Kidney (tissue), 14 donors: ENCODE results near the gene LYRM2. TPM values are rescaled to one million over a fixed set of nuclear protein-coding genes. Genes with fewer than 3 reads are reported as not detected.

Experiments
- DNase-seq, 5 donors: peaks; one replicate each; pipeline ENCODE4 v3.0.0-alpha.2; 2013 to 2020
- FAIRE-seq: peaks from 2 replicates; lab custom pipeline; 2012; peaks lifted over from hg19 to GRCh38; lab: Jason Lieb, UNC
- H3K27ac ChIP-seq, 2 donors: one replicate each; pipeline ENCODE4 v1.7.0; 2013; ENCODE audit warnings: low read depth in 2 of 2, low read length in 2 of 2, inconsistent platforms in 1 of 2
- H3K27me3 ChIP-seq: one replicate; pipeline ENCODE4 v1.7.1; 2013; ENCODE audit warnings: low read length, inconsistent platforms; ENCODE audit not compliant: control insufficient read depth, insufficient read depth
- H3K36me3 ChIP-seq, 3 donors: one replicate each; pipeline versions ENCODE4 v1.7.0 to v1.7.1; 2013; ENCODE audit warnings: low read length in 3 of 3, control low read depth in 1 of 3, inconsistent platforms in 1 of 3; ENCODE audit not compliant: insufficient read depth in 3 of 3, control insufficient read depth in 2 of 3
- H3K4me1 ChIP-seq, 3 donors: one replicate each; pipeline versions ENCODE4 v1.7.0 to v1.7.1; 2013; ENCODE audit warnings: low read length in 3 of 3, inconsistent platforms in 1 of 3, low read depth in 1 of 3; ENCODE audit not compliant: control insufficient read depth in 2 of 3, insufficient read depth in 2 of 3
- H3K4me3 ChIP-seq, 3 donors: one replicate each; pipeline versions ENCODE4 v1.7.0 to v1.8.1; 2013; ENCODE audit warnings: low read length in 3 of 3, control low read depth in 1 of 3, inconsistent platforms in 1 of 3
- H3K9ac ChIP-seq, 3 donors: one replicate each; pipeline versions ENCODE4 v1.7.0 to v1.7.1; 2013; ENCODE audit warnings: low read length in 3 of 3, control low read depth in 1 of 3, inconsistent platforms in 1 of 3
- H3K9me3 ChIP-seq, 3 donors: one replicate each; pipeline versions ENCODE4 v1.7.0 to v1.7.1; 2013; ENCODE audit warnings: low read length in 3 of 3, control low read depth in 1 of 3, inconsistent platforms in 1 of 3; ENCODE audit not compliant: control insufficient read depth in 2 of 3, insufficient read depth in 1 of 3
- intact Hi-C: fragments of 100-400 bp; cut with DNase I; formaldehyde crosslinking; loops from one replicate; pipeline ENCODE4 v1.11.1; 2022
- polyA plus RNA-seq: library from polyadenylated mRNA; stranded (reverse); fragments of 350-450 nt; fragmentation: Illumina TruSeq; extraction: RNeasy Lipid Tissue Mini Kit (QIAGEN cat#74804); gene quantifications from one replicate; pipeline ENCODE4 v1.2.3, GENCODE V29; 2014; ENCODE audit warnings: low read depth, low replicate concordance; ENCODE audit not compliant: insufficient read depth
- total RNA-seq: library from RNA; stranded (reverse); fragmentation: NEBNext Ultra II Directional; extraction: Animal tissue kit (Norgen Biotek cat#: 25700); gene quantifications from one replicate; pipeline ENCODE4 v1.2.1, GENCODE V29; 2021
- TF ChIP-seq, protein P1 (sequence below): IDR thresholded peaks from 3 replicates; pipeline ENCODE4 v1.5.1; 2012; ENCODE audit warnings: mild to moderate bottlenecking, moderate library complexity, borderline replicate concordance; ENCODE audit not compliant: insufficient read depth; ENCODE audit errors: extremely low read depth
- donor health status: control.
- donor health status: control.
- donor health status: control.
- donor health status: control.
- donor health status: control.
- donor health status: DM: yes; HTN: yes; CAD: no.
- donor health status: Normal renal cell carcinoma (clear cell type).

Gene LYRM2
- total and polyA plus RNA-seq, 2 donors from 2014 or later, result 22.6 to 42.8 TPM

DNA sequence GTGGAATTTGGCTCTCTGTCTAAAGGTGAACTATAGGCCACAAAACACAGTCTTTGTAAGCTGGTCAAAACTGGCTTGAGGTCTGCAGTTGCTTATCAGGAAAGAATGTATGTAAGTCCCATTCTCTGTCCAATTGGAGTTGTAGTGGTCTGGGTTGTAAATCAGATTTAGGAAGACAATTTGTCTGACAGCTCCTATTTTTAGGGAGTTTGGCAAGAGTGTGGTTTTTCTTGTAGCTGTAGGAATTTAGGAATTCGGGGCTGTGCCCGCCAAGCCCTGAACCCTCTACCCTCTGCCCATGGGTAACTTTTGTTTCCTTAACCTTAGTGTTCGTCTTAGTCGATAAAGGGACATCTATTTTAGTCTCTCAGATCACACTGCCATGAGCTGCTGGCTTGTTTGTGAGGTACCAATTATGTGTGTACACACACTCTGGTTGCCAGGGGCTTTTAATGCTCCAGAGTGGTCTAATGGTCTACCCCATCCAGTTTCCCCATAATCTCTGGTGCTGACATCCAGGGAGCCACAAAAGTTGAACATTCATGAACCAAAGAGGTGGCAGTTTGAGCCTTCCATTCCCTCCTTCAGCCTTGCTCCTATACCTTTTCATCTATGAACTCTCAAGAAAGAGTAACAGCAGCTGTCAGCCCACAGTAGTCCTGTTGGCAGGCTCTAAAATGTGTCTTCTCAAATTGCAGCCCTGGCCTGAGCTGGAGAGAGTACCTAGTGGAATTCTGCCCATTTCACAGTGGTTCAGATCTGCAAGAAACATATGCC, 112.6 kb downstream of the LYRM2 start:
- no peak overlapping the region for H3K27ac ChIP-seq
- DNase-seq, result peak in 1 of 5 donors; percentile 34
- TF ChIP-seq, protein P1, sequence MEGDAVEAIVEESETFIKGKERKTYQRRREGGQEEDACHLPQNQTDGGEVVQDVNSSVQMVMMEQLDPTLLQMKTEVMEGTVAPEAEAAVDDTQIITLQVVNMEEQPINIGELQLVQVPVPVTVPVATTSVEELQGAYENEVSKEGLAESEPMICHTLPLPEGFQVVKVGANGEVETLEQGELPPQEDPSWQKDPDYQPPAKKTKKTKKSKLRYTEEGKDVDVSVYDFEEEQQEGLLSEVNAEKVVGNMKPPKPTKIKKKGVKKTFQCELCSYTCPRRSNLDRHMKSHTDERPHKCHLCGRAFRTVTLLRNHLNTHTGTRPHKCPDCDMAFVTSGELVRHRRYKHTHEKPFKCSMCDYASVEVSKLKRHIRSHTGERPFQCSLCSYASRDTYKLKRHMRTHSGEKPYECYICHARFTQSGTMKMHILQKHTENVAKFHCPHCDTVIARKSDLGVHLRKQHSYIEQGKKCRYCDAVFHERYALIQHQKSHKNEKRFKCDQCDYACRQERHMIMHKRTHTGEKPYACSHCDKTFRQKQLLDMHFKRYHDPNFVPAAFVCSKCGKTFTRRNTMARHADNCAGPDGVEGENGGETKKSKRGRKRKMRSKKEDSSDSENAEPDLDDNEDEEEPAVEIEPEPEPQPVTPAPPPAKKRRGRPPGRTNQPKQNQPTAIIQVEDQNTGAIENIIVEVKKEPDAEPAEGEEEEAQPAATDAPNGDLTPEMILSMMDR, result no peak
- intact Hi-C loops, result no loop called here
- no peak for FAIRE-seq
- H3K4me1 ChIP-seq, result no peaks in the 10 kb centered on the region
- H3K4me3 ChIP-seq, result no peak overlapping the region
- no peaks in the 10 kb centered on the region for H3K9me3 ChIP-seq
- H3K36me3 ChIP-seq, result no peaks in the 10 kb centered on the region
- H3K9ac ChIP-seq, result no peak overlapping the region
- H3K27me3 ChIP-seq, result no peaks in the 10 kb centered on the region

GRCh38 chr6:89522778-89523177, 115.8 kb downstream of the LYRM2 start:
- Histone ChIP-seq H3K4me3 (no peak overlapping the region), H3K36me3 (no peaks in the 10 kb centered on the region), H3K4me1 (no peaks in the 10 kb centered on the region), H3K9ac (no peak overlapping the region), H3K27me3 (no peaks in the 10 kb centered on the region), H3K27ac (no peak overlapping the region), H3K9me3 (no peaks in the 10 kb centered on the region)
- FAIRE-seq (no peak), DNase-seq (no peak)
- intact Hi-C loops, result no loop called here
- TF ChIP-seq, protein P1, result no peak

DNA sequence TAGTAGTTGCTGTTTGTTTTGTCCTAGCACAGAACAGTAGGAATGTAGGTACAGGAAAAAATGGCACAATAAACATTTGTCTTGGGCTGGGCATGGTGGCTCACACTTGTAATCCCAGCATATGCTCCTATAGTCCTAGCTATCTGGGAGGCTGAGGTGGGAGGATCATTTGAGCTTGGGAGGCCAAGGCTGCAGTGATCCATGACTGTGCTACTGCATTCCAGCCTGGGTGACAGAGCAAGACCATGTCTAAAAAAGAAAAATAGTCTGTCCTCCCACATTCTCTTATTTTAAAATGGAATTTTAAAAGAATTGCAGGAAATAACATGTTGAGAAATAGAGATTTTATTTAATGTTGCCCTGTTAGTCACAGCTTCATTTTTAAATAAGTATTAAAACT, 117.8 kb downstream of the LYRM2 start:
- intact Hi-C loops, result no loop called here
- H3K4me3 ChIP-seq, result no peak overlapping the region
- H3K9ac ChIP-seq, result no peak overlapping the region
- FAIRE-seq (no peak), DNase-seq (peak in 1 of 5 donors; percentile 31)
- no peaks in the 10 kb centered on the region for H3K27me3 ChIP-seq
- H3K4me1 ChIP-seq, result no peaks in the 10 kb centered on the region
- no peak overlapping the region for H3K27ac ChIP-seq
- TF ChIP-seq, protein P1, result no peak
- H3K9me3 ChIP-seq, result no peaks in the 10 kb centered on the region
- H3K36me3 ChIP-seq, result no peaks in the 10 kb centered on the region
